Tibial nerve (tissue), 4 donors: ENCODE results near the gene RAB3GAP2. TPM values are rescaled to one million over a fixed set of nuclear protein-coding genes. Genes with fewer than 3 reads are reported as not detected.

Source experiments
- DNase-seq, 2 donors: peaks; one replicate each; pipeline ENCODE4 v3.0.0-alpha.2; 2019; ENCODE audit warnings: low spot score in 2 of 2
- H3K27ac ChIP-seq, 4 donors: fragments of 200-600 bp; sonication (generic) in 3 of 4; one replicate each; pipeline ENCODE4 v1.5.1; 2017 to 2019; ENCODE audit warnings: mild to moderate bottlenecking in 1 of 4
- H3K27me3 ChIP-seq, 2 donors: fragments of 200-600 bp; sonication (generic) in 1 of 2; one replicate each; pipeline versions ENCODE4 v1.5.1 to v1.6.0; 2017 to 2019
- H3K36me3 ChIP-seq, 3 donors: fragments of 200-600 bp; sonication (generic); one replicate each; pipeline ENCODE4 v1.5.1; 2018 to 2019
- H3K4me1 ChIP-seq, 4 donors: fragments of 200-600 bp; sonication (generic) in 3 of 4; one replicate each; pipeline ENCODE4 v1.5.1; 2017 to 2019
- H3K4me3 ChIP-seq, 4 donors: fragments of 200-600 bp; sonication (generic) in 3 of 4; one replicate each; pipeline ENCODE4 v1.5.1; 2017 to 2019; ENCODE audit warnings: mild to moderate bottlenecking in 1 of 4, moderate library complexity in 1 of 4
- H3K9me3 ChIP-seq, 4 donors: fragments of 200-600 bp; sonication (generic) in 3 of 4; one replicate each; pipeline ENCODE4 v1.5.1; 2017 to 2019
- EP300 ChIP-seq, 2 donors: sonication (generic); formaldehyde crosslinking; IDR thresholded peaks; one replicate each; pipeline ENCODE4 v1.6.1; 2017; ENCODE audit warnings: antibody characterized with exemption in 2 of 2, mild to moderate bottlenecking in 1 of 2
- POLR2A ChIP-seq, 2 donors: fragments of 450-650 bp; IDR thresholded peaks; one replicate each; pipeline ENCODE4 v1.6.1; 2017; ENCODE audit warnings: antibody characterized with exemption in 2 of 2, mild to moderate bottlenecking in 2 of 2, moderate library complexity in 2 of 2
- WGBS, 2 donors: methylation state at CpG; one replicate each; pipeline ENCODE4 v1.1.5; 2018; 5-methylcytosine and 5-hydroxymethylcytosine counted together
- total RNA-seq, 4 donors: library from RNA; depleted of rRNA; stranded (reverse); fragments of >200 nt; gene quantifications; one replicate each; pipeline ENCODE4 v1.1.0, GENCODE V29; 2016
- TF ChIP-seq, protein P1 (sequence below), 5 experiments: fragments of 200-600 bp in 3 of 5; fragments of 450-650 bp in 2 of 5; sonication (generic) in 3 of 5; IDR thresholded peaks; one replicate each; pipeline ENCODE4 v1.5.1; 2016 to 2019; ENCODE audit warnings: antibody characterized with exemption in 5 of 5, mild to moderate bottlenecking in 3 of 5, moderate library complexity in 2 of 5

RAB3GAP2 gene
- total RNA-seq, 4 donors from 2014 or later = 30.6 to 36.8 (median 31.2) TPM

DNA sequence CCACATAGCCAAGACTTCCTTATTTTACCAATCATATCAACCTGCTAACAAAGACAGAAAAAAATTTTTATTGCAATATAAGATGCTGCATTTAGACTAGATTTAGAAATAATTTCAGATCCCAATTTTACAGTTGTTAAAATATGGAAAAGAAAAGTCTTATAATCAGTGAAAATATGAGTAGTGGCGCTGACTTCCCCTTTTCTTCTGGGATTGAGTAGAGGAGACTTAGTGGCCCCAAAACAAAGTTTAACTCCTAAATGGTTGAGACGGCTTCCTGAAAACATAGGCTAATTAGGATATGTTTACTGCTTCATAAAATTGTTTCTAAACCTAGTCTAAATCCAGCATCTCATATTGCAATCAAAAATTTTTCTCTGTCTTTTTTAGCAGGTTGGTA lies 68.4 kb downstream of the RAB3GAP2 start:
- 91 to 92% methylated on average over 2 of the region's 2 CpGs for WGBS, 2 donors
- Histone ChIP-seq H3K9me3 (no peaks in the 10 kb centered on the region), H3K36me3 (peaks cover 0 to 86% (median 14%) of the 10 kb centered on the region in 3 donors), H3K27ac (no peak overlapping the region), H3K4me3 (no peak overlapping the region), H3K4me1 (no peaks in the 10 kb centered on the region), H3K27me3 (no peaks in the 10 kb centered on the region)
- TF ChIP-seq EP300 (IDR thresholded peaks at IDR 0.05) = no peak
- no peak for DNase-seq

DNA sequence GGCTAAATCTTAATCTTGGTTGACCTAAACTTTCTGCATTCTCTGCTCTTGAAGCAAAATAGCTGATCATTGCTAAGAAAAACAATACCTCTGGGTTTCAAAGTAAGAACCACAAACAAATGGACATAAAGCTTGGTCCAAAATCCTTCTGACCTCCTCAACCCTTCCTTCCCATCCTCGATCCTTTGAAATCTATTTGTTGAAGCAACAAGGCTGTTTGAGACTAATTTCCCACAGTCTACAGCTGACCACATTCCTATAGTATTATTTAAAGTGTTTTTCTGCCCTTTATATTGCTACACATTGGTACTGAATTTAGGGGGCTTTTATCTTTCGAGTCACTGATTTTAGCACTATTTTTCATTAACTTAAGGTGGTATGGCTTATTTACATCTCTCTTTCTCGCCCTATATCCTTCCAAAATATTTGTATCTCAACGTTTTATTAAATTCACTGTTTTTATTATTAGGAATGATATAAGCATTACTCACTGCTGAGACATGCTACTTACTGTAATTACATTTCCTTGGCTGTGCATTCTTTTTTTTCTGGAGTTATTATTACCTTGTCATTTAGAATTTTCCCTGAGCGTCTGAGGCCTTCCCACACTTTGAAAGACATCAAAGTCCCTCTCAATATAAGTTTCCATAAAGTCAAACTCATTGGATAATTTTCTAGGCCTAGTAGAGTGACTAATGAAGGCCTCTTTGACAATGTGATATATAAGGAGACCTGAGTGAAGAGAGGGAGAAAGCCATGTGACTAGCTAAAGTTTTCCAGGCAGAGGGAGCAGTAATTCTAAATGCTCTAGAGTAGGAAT lies 73.9 kb downstream of the RAB3GAP2 start:
- Histone ChIP-seq H3K27me3 (no peaks in the 10 kb centered on the region), H3K9me3 (no peaks in the 10 kb centered on the region), H3K36me3 (peaks cover 0 to 85% (median 8%) of the 10 kb centered on the region in 3 donors), H3K27ac (no peak overlapping the region), H3K4me1 (no peaks in the 10 kb centered on the region), H3K4me3 (no peak overlapping the region)
- TF ChIP-seq EP300 (IDR thresholded peaks at IDR 0.05) = no peak
- WGBS, 2 donors = 66 to 76% methylated on average over 5 of the region's 5 CpGs
- no peak for DNase-seq

DNA sequence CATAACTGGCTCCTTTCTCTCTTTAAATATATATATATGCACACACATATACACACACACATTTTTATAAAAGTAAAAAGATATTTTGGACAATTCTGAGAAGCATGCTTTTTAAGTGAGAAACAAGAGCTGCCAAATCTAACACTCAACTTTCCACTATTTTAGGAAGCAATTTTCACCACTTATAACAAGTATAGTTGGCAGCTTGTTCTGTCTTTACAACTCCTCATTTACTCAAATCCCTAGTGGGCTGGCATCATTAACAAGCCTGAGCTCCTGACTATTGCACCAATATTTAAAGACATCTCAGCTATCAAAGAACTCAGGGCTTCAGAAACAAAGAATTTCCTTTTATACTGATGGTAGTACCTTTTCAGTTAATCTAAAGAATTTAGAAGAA lies 76.6 kb downstream of the RAB3GAP2 start:
- H3K9me3 ChIP-seq = no peaks in the 10 kb centered on the region
- H3K36me3 ChIP-seq = peaks cover 0 to 87% (median 0%) of the 10 kb centered on the region in 3 donors
- H3K27ac ChIP-seq = no peak overlapping the region
- no peak for TF ChIP-seq EP300 (IDR thresholded peaks at IDR 0.05)
- no peak for TF ChIP-seq POLR2A (IDR thresholded peaks at IDR 0.05)
- TF ChIP-seq, protein P1, sequence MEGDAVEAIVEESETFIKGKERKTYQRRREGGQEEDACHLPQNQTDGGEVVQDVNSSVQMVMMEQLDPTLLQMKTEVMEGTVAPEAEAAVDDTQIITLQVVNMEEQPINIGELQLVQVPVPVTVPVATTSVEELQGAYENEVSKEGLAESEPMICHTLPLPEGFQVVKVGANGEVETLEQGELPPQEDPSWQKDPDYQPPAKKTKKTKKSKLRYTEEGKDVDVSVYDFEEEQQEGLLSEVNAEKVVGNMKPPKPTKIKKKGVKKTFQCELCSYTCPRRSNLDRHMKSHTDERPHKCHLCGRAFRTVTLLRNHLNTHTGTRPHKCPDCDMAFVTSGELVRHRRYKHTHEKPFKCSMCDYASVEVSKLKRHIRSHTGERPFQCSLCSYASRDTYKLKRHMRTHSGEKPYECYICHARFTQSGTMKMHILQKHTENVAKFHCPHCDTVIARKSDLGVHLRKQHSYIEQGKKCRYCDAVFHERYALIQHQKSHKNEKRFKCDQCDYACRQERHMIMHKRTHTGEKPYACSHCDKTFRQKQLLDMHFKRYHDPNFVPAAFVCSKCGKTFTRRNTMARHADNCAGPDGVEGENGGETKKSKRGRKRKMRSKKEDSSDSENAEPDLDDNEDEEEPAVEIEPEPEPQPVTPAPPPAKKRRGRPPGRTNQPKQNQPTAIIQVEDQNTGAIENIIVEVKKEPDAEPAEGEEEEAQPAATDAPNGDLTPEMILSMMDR (IDR thresholded peaks at IDR 0.05) = no peak
- no peaks in the 10 kb centered on the region for H3K27me3 ChIP-seq
- no peak overlapping the region for H3K4me3 ChIP-seq
- no peaks in the 10 kb centered on the region for H3K4me1 ChIP-seq
- no peak for DNase-seq

DNA sequence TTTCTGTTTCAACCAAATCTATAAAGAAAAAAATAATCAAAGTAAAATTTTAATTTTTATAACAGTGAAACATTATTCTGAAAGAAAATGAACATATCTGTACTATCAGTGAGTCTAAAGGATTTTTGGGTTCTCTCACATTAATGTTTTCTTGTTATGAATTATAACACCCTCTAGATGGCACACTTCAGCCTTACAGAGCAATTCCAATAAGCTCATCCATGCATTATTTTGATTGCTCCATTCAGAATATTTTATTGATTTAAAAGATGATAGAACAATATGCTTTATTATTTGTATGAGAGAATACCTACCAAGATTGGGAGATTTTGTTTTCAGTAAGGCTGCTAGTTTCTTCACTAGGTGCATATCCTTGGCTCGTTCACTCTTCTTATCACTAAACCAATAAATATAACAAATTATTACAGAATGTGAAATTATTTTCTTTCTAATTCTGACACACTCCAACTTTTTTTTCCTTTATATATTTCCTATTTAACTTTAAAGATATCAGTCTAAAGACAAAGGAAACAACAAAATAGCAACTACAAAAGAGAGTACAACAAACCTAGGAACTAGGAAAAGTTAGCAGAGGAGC lies 82.4 kb downstream of the RAB3GAP2 start:
- no peaks in the 10 kb centered on the region for H3K4me1 ChIP-seq
- WGBS, 2 donors = 93 to 94% methylated on average over 1 of the region's 1 CpG
- TF ChIP-seq, protein P1 (IDR thresholded peaks at IDR 0.05) = peak in 4 of 5 experiments; percentile 37 to 44 (median 40)
- no peak for TF ChIP-seq POLR2A (IDR thresholded peaks at IDR 0.05)
- H3K27me3 ChIP-seq = no peaks in the 10 kb centered on the region
- no peak overlapping the region for H3K4me3 ChIP-seq
- H3K9me3 ChIP-seq = no peaks in the 10 kb centered on the region
- no peak overlapping the region for H3K27ac ChIP-seq
- DNase-seq = no peak
- H3K36me3 ChIP-seq = peaks cover 0 to 74% (median 0%) of the 10 kb centered on the region in 3 donors

DNA sequence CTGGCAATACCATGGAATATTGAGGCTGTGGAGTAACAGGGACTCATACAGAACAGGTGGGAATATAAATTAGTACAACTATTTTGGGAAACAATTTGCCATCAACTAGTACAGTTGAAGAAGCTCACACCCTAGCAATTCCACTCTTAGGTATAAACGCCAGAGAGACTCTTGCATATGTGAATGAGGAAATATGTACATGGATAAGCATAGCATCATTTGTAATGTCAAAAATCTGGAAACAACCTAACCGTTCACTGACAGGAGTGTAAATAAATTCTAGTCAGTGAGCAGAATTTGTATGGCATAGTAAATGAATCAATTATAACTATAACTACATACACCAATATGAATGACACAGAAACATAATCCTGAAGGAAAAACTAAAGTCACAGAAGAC lies 83.7 kb downstream of the RAB3GAP2 start:
- H3K27me3 ChIP-seq = no peaks in the 10 kb centered on the region
- H3K9me3 ChIP-seq = no peaks in the 10 kb centered on the region
- TF ChIP-seq EP300 (IDR thresholded peaks at IDR 0.05) = no peak
- no peak for TF ChIP-seq POLR2A (IDR thresholded peaks at IDR 0.05)
- TF ChIP-seq, protein P1 (IDR thresholded peaks at IDR 0.05) = no peak
- 86 to 89% methylated on average over 2 of the region's 2 CpGs for WGBS, 2 donors
- H3K36me3 ChIP-seq = peaks cover 0 to 61% (median 0%) of the 10 kb centered on the region in 3 donors
- no peak overlapping the region for H3K27ac ChIP-seq
- no peak overlapping the region for H3K4me3 ChIP-seq
- no peaks in the 10 kb centered on the region for H3K4me1 ChIP-seq
- DNase-seq = no peak

DNA sequence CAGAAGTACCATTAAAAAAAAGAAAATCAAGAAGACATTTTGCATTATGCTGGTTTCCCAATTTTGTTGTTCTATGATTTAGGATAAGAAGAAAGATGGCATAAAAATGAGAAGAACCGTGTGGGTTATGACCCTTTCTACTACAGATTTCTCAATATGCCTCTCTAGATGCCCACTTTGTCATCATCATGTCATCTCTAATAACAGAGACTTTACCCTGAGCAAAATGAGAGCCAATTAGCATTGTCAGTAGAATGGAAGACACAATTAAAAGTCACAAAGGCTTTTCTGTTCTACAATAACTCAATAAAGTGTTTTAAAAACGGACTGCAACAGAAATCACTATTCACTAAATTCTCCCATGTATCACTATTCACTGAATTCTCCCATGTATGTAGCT lies 85.5 kb downstream of the RAB3GAP2 start:
- TF ChIP-seq EP300 (IDR thresholded peaks at IDR 0.05) = no peak
- TF ChIP-seq POLR2A (IDR thresholded peaks at IDR 0.05) = no peak
- TF ChIP-seq, protein P1 (IDR thresholded peaks at IDR 0.05) = no peak
- WGBS, 2 donors = 69 to 70% methylated on average over 2 of the region's 2 CpGs
- H3K36me3 ChIP-seq = peaks cover 0 to 54% (median 0%) of the 10 kb centered on the region in 3 donors
- DNase-seq = no peak
- no peaks in the 10 kb centered on the region for H3K9me3 ChIP-seq
- H3K4me1 ChIP-seq = no peaks in the 10 kb centered on the region
- H3K27ac ChIP-seq = peak overlapping the region in 1 of 4 donors; percentile 22
- no peaks in the 10 kb centered on the region for H3K27me3 ChIP-seq
- H3K4me3 ChIP-seq = no peak overlapping the region
